ENCODE results near the gene ZBED1.
"Not testable (repeated sequence)": the region's sequence is repeated elsewhere in the genome, so short reads cannot be mapped to it uniquely, and the experiment has no call there.

The ZBED1 gene

DNA sequence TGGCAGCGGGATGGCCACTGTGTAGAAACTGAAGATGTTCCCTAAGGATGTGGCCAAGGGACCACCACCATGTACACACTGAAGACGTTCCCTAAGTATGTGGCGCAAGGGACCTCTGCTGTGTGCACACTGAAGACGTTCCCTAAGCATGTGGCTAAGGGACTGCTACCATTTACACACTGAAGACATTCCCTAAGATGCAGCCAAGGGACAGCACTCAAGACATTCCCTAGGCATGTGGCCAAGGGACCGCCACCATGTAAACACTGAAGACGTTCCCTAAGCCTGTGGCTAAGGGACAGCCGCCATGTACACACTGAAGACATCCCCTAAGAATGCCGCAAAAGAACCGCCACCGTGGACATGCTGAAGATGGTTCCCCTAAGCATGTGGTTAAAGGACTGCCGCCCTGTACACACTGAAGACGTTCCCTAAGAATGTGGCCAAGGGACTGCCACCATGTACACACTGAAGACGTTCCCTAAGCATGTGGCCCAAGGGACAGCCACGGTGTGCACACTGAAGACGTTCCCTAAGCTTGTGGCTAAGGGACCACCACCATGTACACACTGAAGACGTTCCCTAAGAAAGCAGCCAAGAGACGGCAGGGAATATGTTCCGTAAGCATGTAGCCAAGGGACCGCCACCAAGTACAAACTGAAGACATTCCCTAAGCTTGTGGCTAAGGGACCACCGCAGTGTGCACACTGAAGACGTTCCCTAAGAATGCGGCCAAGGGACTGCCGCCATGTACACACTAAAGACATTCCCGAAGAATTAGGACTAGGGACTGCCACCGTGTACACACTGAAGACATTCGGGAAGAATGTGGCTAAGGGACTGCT is 43.3 kb downstream of the ZBED1 start:
- H3K27me3 ChIP-seq (ENCODE audit: insufficient read depth, poor library complexity, severe bottlenecking): no peaks in the 10 kb centered on the region
- ATAC-seq (ENCODE audit: low read depth) (no peak), DNase-seq (ENCODE audit: low spot score) (no peak)
- H3K9me3 ChIP-seq (ENCODE audit: severe bottlenecking): no peaks in the 10 kb centered on the region
- H3K27ac ChIP-seq (ENCODE audit: poor library complexity, severe bottlenecking): no peak overlapping the region
- H3K4me3 ChIP-seq (ENCODE audit: severe bottlenecking): no peak overlapping the region
- no peaks in the 10 kb centered on the region for H3K36me3 ChIP-seq (ENCODE audit: low read depth)
- H3K4me1 ChIP-seq (ENCODE audit: insufficient read depth, poor library complexity, severe bottlenecking): no peaks in the 10 kb centered on the region
- TF ChIP-seq, protein P1, sequence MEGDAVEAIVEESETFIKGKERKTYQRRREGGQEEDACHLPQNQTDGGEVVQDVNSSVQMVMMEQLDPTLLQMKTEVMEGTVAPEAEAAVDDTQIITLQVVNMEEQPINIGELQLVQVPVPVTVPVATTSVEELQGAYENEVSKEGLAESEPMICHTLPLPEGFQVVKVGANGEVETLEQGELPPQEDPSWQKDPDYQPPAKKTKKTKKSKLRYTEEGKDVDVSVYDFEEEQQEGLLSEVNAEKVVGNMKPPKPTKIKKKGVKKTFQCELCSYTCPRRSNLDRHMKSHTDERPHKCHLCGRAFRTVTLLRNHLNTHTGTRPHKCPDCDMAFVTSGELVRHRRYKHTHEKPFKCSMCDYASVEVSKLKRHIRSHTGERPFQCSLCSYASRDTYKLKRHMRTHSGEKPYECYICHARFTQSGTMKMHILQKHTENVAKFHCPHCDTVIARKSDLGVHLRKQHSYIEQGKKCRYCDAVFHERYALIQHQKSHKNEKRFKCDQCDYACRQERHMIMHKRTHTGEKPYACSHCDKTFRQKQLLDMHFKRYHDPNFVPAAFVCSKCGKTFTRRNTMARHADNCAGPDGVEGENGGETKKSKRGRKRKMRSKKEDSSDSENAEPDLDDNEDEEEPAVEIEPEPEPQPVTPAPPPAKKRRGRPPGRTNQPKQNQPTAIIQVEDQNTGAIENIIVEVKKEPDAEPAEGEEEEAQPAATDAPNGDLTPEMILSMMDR (IDR thresholded peaks at IDR 0.05; ENCODE audit: poor library complexity, severe bottlenecking): no peak

DNA sequence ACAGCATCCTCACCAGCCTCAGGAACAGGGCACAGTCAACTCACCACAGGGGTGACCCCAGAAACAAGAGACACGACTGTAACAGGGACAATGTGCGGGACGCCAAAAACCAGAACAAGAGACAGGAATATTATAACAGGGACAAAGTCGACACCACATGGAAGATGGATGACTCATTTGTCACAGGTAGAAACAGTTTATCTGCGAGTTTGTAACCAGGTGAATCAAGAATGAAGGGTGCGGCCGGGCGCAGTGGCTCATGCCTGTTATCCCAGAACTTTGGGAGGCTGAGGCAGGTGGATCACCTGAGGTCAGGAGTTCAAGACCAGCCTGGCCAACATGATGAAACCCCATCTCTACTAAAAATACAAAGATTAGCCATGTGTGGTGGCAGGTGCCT is 44.7 kb downstream of the ZBED1 start:
- H3K9me3 ChIP-seq (ENCODE audit: severe bottlenecking); DNase-seq (ENCODE audit: low spot score); ATAC-seq (ENCODE audit: low read depth); H3K36me3 ChIP-seq (ENCODE audit: low read depth); H3K4me1 ChIP-seq (ENCODE audit: insufficient read depth, poor library complexity, severe bottlenecking); H3K27me3 ChIP-seq (ENCODE audit: insufficient read depth, poor library complexity, severe bottlenecking); H3K4me3 ChIP-seq (ENCODE audit: severe bottlenecking); H3K27ac ChIP-seq (ENCODE audit: poor library complexity, severe bottlenecking): not testable (repeated sequence)

DNA sequence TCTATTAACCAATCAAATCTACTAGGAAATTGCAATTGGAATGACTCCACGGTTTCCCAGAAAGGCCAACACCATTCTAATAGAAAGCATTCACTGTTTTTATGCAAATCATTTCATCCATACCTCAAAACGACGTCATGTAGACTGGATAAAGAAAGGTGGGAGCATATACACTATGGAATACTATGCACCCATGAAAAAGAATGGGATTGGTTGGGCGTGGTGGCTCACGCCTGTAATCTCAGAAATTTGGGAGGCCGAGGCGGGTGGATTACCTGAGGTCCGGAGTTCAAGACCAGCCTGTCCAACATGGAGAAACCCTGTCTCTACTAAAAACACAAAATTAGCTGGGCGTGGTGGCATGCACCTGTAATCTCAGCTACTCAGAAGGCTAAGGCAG is 46.2 kb downstream of the ZBED1 start:
- not testable (repeated sequence) for H3K27me3 ChIP-seq (ENCODE audit: insufficient read depth, poor library complexity, severe bottlenecking); DNase-seq (ENCODE audit: low spot score); H3K9me3 ChIP-seq (ENCODE audit: severe bottlenecking); H3K27ac ChIP-seq (ENCODE audit: poor library complexity, severe bottlenecking); H3K4me1 ChIP-seq (ENCODE audit: insufficient read depth, poor library complexity, severe bottlenecking); ATAC-seq (ENCODE audit: low read depth); H3K4me3 ChIP-seq (ENCODE audit: severe bottlenecking); H3K36me3 ChIP-seq (ENCODE audit: low read depth)

DNA sequence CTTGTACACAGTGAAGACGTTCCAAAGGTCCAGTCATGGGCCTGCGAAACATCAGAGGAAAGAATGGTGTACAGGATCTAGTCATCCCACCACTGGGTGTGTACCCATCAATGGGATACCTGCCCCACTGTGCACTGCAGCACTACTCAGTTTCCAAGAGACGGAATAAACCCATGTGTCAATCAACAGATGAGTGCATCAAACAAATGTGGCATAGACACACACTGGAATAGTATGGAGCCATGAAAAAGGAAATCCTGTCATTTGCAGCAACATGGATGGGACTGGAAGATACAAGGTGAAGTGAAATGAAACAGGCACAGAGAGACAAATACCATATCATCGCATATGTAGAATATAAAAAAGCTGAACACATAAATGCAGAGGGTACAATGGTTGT is 48.0 kb downstream of the ZBED1 start:
- Histone ChIP-seq H3K9me3 (ENCODE audit: severe bottlenecking) (no peaks in the 10 kb centered on the region), H3K4me3 (ENCODE audit: severe bottlenecking) (no peak overlapping the region), H3K27me3 (ENCODE audit: insufficient read depth, poor library complexity, severe bottlenecking) (no peaks in the 10 kb centered on the region), H3K27ac (ENCODE audit: poor library complexity, severe bottlenecking) (no peak overlapping the region), H3K36me3 (ENCODE audit: low read depth) (no peaks in the 10 kb centered on the region), H3K4me1 (ENCODE audit: insufficient read depth, poor library complexity, severe bottlenecking) (no peaks in the 10 kb centered on the region)
- ATAC-seq (ENCODE audit: low read depth): no peak
- TF ChIP-seq, protein P1 (IDR thresholded peaks at IDR 0.05; ENCODE audit: poor library complexity, severe bottlenecking): no peak
- no peak for DNase-seq (ENCODE audit: low spot score)

DNA sequence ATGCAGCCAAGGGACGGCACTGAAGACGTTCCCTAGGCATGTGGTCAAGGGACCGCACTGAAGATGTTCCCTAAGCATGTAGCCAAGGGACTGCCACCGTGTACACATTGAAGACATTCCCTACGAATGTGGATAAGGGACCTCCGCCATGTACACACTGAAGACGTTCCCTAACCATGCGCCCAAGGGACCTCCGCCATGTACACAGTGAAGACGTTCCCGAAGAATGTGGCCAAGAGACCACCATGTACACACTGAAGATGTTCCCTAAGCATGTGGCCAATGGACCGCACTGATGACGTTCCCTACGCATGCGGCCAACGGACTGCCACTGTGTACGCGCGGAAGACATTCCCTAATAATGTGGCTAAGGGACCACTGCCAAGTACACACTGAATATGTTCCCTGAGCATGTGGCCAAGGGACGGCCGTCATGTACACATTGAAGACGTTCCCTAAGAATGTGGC is 48.4 kb downstream of the ZBED1 start:
- no peaks in the 10 kb centered on the region for H3K9me3 ChIP-seq (ENCODE audit: severe bottlenecking)
- H3K4me1 ChIP-seq (ENCODE audit: insufficient read depth, poor library complexity, severe bottlenecking): no peaks in the 10 kb centered on the region
- no peaks in the 10 kb centered on the region for H3K36me3 ChIP-seq (ENCODE audit: low read depth)
- TF ChIP-seq, protein P1 (IDR thresholded peaks at IDR 0.05; ENCODE audit: poor library complexity, severe bottlenecking): no peak
- DNase-seq (ENCODE audit: low spot score): no peak
- H3K4me3 ChIP-seq (ENCODE audit: severe bottlenecking): no peak overlapping the region
- no peak overlapping the region for H3K27ac ChIP-seq (ENCODE audit: poor library complexity, severe bottlenecking)
- no peaks in the 10 kb centered on the region for H3K27me3 ChIP-seq (ENCODE audit: insufficient read depth, poor library complexity, severe bottlenecking)
- no peak for ATAC-seq (ENCODE audit: low read depth)
